H9 (cell line): ENCODE measurements around the gene ANTXR2. TPM values are rescaled to one million over a fixed set of nuclear protein-coding genes. Genes with fewer than 3 reads are reported as not detected.

ENCODE experiments used
- DNase-seq: peaks from one replicate; pipeline ENCODE4 v3.0.0-alpha.2; 2017
- H2AFZ ChIP-seq: one replicate; pipeline ENCODE4 v1.6.1; 2013; ENCODE audit warnings: mild to moderate bottlenecking, low read length, control low read depth, moderate library complexity
- H2AK5ac ChIP-seq: 2 replicates; pipeline ENCODE4 v1.6.1; 2013; ENCODE audit warnings: low read length, control low read depth, mixed read lengths; ENCODE audit not compliant: insufficient read length
- H2BK120ac ChIP-seq: one replicate; pipeline ENCODE4 v1.6.1; 2013; ENCODE audit warnings: low read depth, mild to moderate bottlenecking, low read length, control low read depth, inconsistent platforms; ENCODE audit not compliant: poor library complexity, severe bottlenecking
- H2BK12ac ChIP-seq: 2 replicates; pipeline ENCODE4 v1.6.1; 2013; ENCODE audit warnings: low read length, control low read depth, mixed read lengths, low read depth; ENCODE audit not compliant: insufficient read length
- H2BK15ac ChIP-seq: 2 replicates; pipeline ENCODE4 v1.6.1; 2013; ENCODE audit warnings: low read depth, low read length, control low read depth
- H2BK20ac ChIP-seq: one replicate; pipeline ENCODE4 v1.6.1; 2013; ENCODE audit warnings: low read depth, mild to moderate bottlenecking, low read length, control low read depth, inconsistent platforms; ENCODE audit not compliant: poor library complexity, severe bottlenecking
- H2BK5ac ChIP-seq: 2 replicates; pipeline ENCODE4 v1.6.1; 2013; ENCODE audit warnings: low read length, control low read depth, mixed read lengths; ENCODE audit not compliant: insufficient read length
- H3K14ac ChIP-seq: 2 replicates; pipeline ENCODE4 v1.6.1; 2013; ENCODE audit warnings: low read length, control low read depth; ENCODE audit not compliant: insufficient read depth
- H3K18ac ChIP-seq: 2 replicates; pipeline ENCODE4 v1.6.1; 2013; ENCODE audit warnings: low read depth, mild to moderate bottlenecking, mixed read lengths, low read length, control low read depth; ENCODE audit not compliant: insufficient read length
- H3K23ac ChIP-seq: 2 replicates; pipeline ENCODE4 v1.6.1; 2013; ENCODE audit warnings: low read length, control low read depth, mixed read lengths, low read depth; ENCODE audit not compliant: insufficient read length
- H3K23me2 ChIP-seq: 2 replicates; pipeline ENCODE4 v1.6.1; 2013; ENCODE audit warnings: low read depth, mild to moderate bottlenecking, mixed read lengths, low read length, control low read depth; ENCODE audit not compliant: insufficient read length, poor library complexity, severe bottlenecking
- H3K27ac ChIP-seq: 2 replicates; pipeline ENCODE4 v1.5.1; 2013; ENCODE audit warnings: low read length, control low read depth, mixed read lengths, low read depth; ENCODE audit not compliant: insufficient read length
- H3K27me3 ChIP-seq: 2 replicates; pipeline ENCODE4 v1.6.1; 2013; ENCODE audit warnings: low read length, control low read depth, inconsistent platforms; ENCODE audit not compliant: insufficient read depth
- H3K4ac ChIP-seq: 2 replicates; pipeline ENCODE4 v1.6.1; 2013; ENCODE audit warnings: low read depth, mild to moderate bottlenecking, control low read depth, inconsistent platforms, low read length, moderate library complexity
- H3K4me1 ChIP-seq: 2 replicates; pipeline ENCODE4 v1.6.1; 2013; ENCODE audit warnings: low read length, control low read depth, inconsistent platforms; ENCODE audit not compliant: insufficient read depth
- H3K4me2 ChIP-seq: 2 replicates; pipeline ENCODE4 v1.6.1; 2013; ENCODE audit warnings: low read length, control low read depth, mixed read lengths; ENCODE audit not compliant: insufficient read length, insufficient read depth
- H3K56ac ChIP-seq: 2 replicates; pipeline ENCODE4 v1.6.1; 2013; ENCODE audit warnings: low read depth, mild to moderate bottlenecking, mixed read lengths, low read length, control low read depth; ENCODE audit not compliant: insufficient read length
- H3K79me1 ChIP-seq: 2 replicates; pipeline ENCODE4 v1.6.1; 2013; ENCODE audit warnings: low read depth, mild to moderate bottlenecking, moderate library complexity, low read length, control low read depth, inconsistent platforms; ENCODE audit not compliant: insufficient read depth, poor library complexity, severe bottlenecking
- H3K79me2 ChIP-seq: 2 replicates; pipeline ENCODE4 v1.6.1; 2013; ENCODE audit warnings: low read length, control low read depth, inconsistent platforms; ENCODE audit not compliant: insufficient read depth
- H3K9ac ChIP-seq: 2 replicates; pipeline ENCODE4 v1.6.1; 2013; ENCODE audit warnings: low read length, control low read depth, mixed read lengths; ENCODE audit not compliant: insufficient read length; ENCODE audit errors: extremely low read depth
- H3K9me3 ChIP-seq: one replicate; pipeline ENCODE4 v1.6.1; 2013; ENCODE audit warnings: low read depth, low read length, inconsistent platforms; ENCODE audit not compliant: control insufficient read depth
- H3T11ph ChIP-seq: one replicate; pipeline ENCODE4 v1.6.1; 2013; ENCODE audit warnings: mild to moderate bottlenecking, low read length, control low read depth, inconsistent platforms
- H4K20me1 ChIP-seq: one replicate; pipeline ENCODE4 v1.6.1; 2013; ENCODE audit not compliant: control insufficient read depth, insufficient read length, insufficient read depth
- H4K5ac ChIP-seq: 2 replicates; pipeline ENCODE4 v1.6.1; 2013; ENCODE audit warnings: low read depth, mild to moderate bottlenecking, mixed read lengths, low read length, control low read depth; ENCODE audit not compliant: insufficient read length
- H4K8ac ChIP-seq: replicated peaks from 2 replicates; pipeline ENCODE4 v1.6.1; 2013; ENCODE audit warnings: low read length, control low read depth, mixed read lengths, low read depth; ENCODE audit not compliant: insufficient read length
- H4K91ac ChIP-seq: 2 replicates; pipeline ENCODE4 v1.6.1; 2013; ENCODE audit warnings: low read depth, mild to moderate bottlenecking, moderate library complexity, mixed read lengths, low read length, control low read depth; ENCODE audit not compliant: insufficient read length
- H3K27ac Mint-ChIP-seq, 3 experiments: 2 replicates in 2 of 3; 3 replicates in 1 of 3; pipeline ENCODE4 v1.8.0; 2020 to 2021; ENCODE audit warnings: mixed read lengths in 3 of 3, mild to moderate bottlenecking in 1 of 3, moderate library complexity in 1 of 3
- H3K27me3 Mint-ChIP-seq: 2 replicates; pipeline ENCODE4 v1.8.0; 2021; ENCODE audit warnings: low read depth, mild to moderate bottlenecking, moderate library complexity, mixed read lengths
- H3K36me3 Mint-ChIP-seq, 3 experiments: 2 replicates in 2 of 3; 3 replicates in 1 of 3; pipeline ENCODE4 v1.8.0; 2020 to 2021; ENCODE audit warnings: low read depth in 3 of 3, mixed read lengths in 3 of 3; ENCODE audit not compliant: insufficient read depth in 1 of 3
- H3K4me1 Mint-ChIP-seq, 2 experiments: 2 replicates each; pipeline ENCODE4 v1.8.0; 2020; ENCODE audit warnings: mixed read lengths in 2 of 2
- H3K4me3 Mint-ChIP-seq, 2 experiments: 2 replicates in 1 of 2; 3 replicates in 1 of 2; pipeline ENCODE4 v1.8.0; 2020 to 2021; ENCODE audit warnings: mild to moderate bottlenecking in 2 of 2, mixed read lengths in 2 of 2, moderate library complexity in 1 of 2
- H3K9me3 Mint-ChIP-seq, 2 experiments: 2 replicates in 1 of 2; 3 replicates in 1 of 2; pipeline ENCODE4 v1.8.0; 2020; ENCODE audit warnings: mild to moderate bottlenecking in 2 of 2, mixed read lengths in 2 of 2, moderate library complexity in 1 of 2
- CTCF ChIP-seq: fragments of 200-600 bp; sonication (generic); conservative IDR thresholded peaks from 3 replicates; pipeline ENCODE4 v1.8.0; 2021; ENCODE audit warnings: antibody characterized with exemption, mild to moderate bottlenecking
- WGBS: extraction: QIAGEN DNeasy Blood & Tissue Kit; methylation state at CpG from one replicate; pipeline ENCODE4 v1.1.7; 2013; ENCODE audit warnings: missing lambda C conversion rate, low lambda C conversion rate, mixed read lengths; ENCODE audit not compliant: insufficient read length; ENCODE audit errors: extremely low coverage; 5-methylcytosine and 5-hydroxymethylcytosine counted together
- total RNA-seq: library from RNA; stranded (reverse); gene quantifications from 2 replicates; pipeline ENCODE4 v1.2.1, GENCODE V29; 2021

ANTXR2 gene
- total RNA-seq, 1 experiment from 2014 or later, result 4.7 TPM

GRCh38 chr4:79854856-79855502 is 218.1 kb downstream of the ANTXR2 start:
- H3K23ac ChIP-seq, result no peak overlapping the region
- no peaks in the 10 kb centered on the region for H3K9me3 ChIP-seq
- Mint-ChIP-seq H3K36me3 (no peaks in the 10 kb centered on the region), H3K4me1 (peaks cover 2 to 5% of the 10 kb centered on the region in 2 experiments; a peak in 3 of 4 replicates), H3K27me3 (no peaks in the 10 kb centered on the region), H3K9me3 (no peaks in the 10 kb centered on the region), H3K4me3 (no peak overlapping the region), H3K27ac (no peak overlapping the region)
- no peak overlapping the region for H3K27ac ChIP-seq
- H4K5ac ChIP-seq, result no peak overlapping the region
- H3K79me1 ChIP-seq, result no peaks in the 10 kb centered on the region
- no peaks in the 10 kb centered on the region for H3K23me2 ChIP-seq
- no peak overlapping the region for H3T11ph ChIP-seq
- H3K56ac ChIP-seq, result no peak overlapping the region
- no peak overlapping the region for H3K4me2 ChIP-seq
- no peak overlapping the region for H2AK5ac ChIP-seq
- H2BK12ac ChIP-seq, result no peak overlapping the region
- H2BK120ac ChIP-seq, result no peak overlapping the region
- peaks cover 2% of the 10 kb centered on the region; the same call in 1 of the 2 replicates for H3K4me1 ChIP-seq
- no peak overlapping the region for H3K4ac ChIP-seq
- no peak overlapping the region for H2BK20ac ChIP-seq
- TF ChIP-seq CTCF, result no peak
- no peak overlapping the region for H2BK15ac ChIP-seq
- H3K9ac ChIP-seq, result no peak overlapping the region
- no peaks in the 10 kb centered on the region for H3K27me3 ChIP-seq
- H3K18ac ChIP-seq, result no peak overlapping the region
- H2BK5ac ChIP-seq, result no peak overlapping the region
- no peak for DNase-seq
- no peak overlapping the region for H4K8ac ChIP-seq
- no peaks in the 10 kb centered on the region for H3K79me2 ChIP-seq
- WGBS, result no CpG with 5 or more reads among the region's 4 CpGs
- H4K20me1 ChIP-seq, result no peaks in the 10 kb centered on the region
- H2AFZ ChIP-seq, result no peak overlapping the region
- H4K91ac ChIP-seq, result no peak overlapping the region
- no peak overlapping the region for H3K14ac ChIP-seq
